ENCODE results near the gene NCK2. TPM values are rescaled to one million over a fixed set of nuclear protein-coding genes. Genes with fewer than 3 reads are reported as not detected.

NCK2 gene
- total RNA-seq, 1 experiment from 2014 or later = 45.4 TPM

DNA sequence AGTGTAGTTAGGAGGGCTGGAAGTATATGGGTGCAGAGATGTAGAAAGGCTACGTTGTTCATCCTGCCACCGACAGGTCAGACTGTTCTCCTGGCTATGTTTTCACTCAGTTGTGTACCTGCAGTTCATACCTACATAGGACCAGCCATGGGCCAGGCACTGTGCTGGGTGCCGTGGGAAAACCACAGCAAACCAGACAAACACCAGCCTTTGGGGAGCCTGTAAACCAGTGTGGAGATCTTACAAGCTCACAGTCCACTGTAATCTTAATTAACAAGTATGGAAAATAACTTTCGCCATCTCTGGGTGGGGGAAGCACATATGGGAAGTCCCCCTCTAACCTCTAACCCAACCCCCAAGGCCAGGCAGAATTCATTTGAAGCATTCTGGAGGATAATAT lies 12.7 kb downstream of the NCK2 start:
- Histone ChIP-seq H2AFZ (ENCODE audit: low read length) (no peak overlapping the region), H4K20me1 (ENCODE audit: low read length) (0 out of 2 replicates have a peak, but pooled peaks cover 6% of the 10 kb centered on the region), H3K4me3 (ENCODE audit: low read length) (no peak overlapping the region), H3K4me1 (ENCODE audit: insufficient read depth, low read length) (no peaks in the 10 kb centered on the region), H3K9me2 (replicated peaks; ENCODE audit: low read length) (no peaks in the 10 kb centered on the region), H3K9ac (ENCODE audit: low read length) (no peak overlapping the region), H3F3A (ENCODE audit: low read length, unreplicated experiment) (no peaks in the 10 kb centered on the region), H3K9me3 (ENCODE audit: low read length) (no peaks in the 10 kb centered on the region), H3K36me3 (ENCODE audit: low read depth, low read length) (no peaks in the 10 kb centered on the region), H3K27ac (ENCODE audit: low read length) (no peak overlapping the region), H3K4me2 (ENCODE audit: low read length) (no peak overlapping the region), H3K79me2 (ENCODE audit: low read length) (peaks cover 70% of the 10 kb centered on the region), H3K27me3 (ENCODE audit: low read length) (no peaks in the 10 kb centered on the region)
- DNase-seq (no peak), ATAC-seq (no peak)
- ChIA-PET POLR2A (ENCODE audit: unreplicated experiment) (no interaction called here), CTCF (no interaction called here)
- no TSS peak for BruUV-seq (replicated peaks)
- TF ChIP-seq, protein P1, sequence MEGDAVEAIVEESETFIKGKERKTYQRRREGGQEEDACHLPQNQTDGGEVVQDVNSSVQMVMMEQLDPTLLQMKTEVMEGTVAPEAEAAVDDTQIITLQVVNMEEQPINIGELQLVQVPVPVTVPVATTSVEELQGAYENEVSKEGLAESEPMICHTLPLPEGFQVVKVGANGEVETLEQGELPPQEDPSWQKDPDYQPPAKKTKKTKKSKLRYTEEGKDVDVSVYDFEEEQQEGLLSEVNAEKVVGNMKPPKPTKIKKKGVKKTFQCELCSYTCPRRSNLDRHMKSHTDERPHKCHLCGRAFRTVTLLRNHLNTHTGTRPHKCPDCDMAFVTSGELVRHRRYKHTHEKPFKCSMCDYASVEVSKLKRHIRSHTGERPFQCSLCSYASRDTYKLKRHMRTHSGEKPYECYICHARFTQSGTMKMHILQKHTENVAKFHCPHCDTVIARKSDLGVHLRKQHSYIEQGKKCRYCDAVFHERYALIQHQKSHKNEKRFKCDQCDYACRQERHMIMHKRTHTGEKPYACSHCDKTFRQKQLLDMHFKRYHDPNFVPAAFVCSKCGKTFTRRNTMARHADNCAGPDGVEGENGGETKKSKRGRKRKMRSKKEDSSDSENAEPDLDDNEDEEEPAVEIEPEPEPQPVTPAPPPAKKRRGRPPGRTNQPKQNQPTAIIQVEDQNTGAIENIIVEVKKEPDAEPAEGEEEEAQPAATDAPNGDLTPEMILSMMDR (conservative IDR thresholded peaks at IDR 0.05; ENCODE audit: low read depth, low read length) = no peak
- no peak for TF ChIP-seq EZH2phosphoT487 (IDR thresholded peaks at IDR 0.05; ENCODE audit: borderline replicate concordance, low read length)
- no peak for TF ChIP-seq EZH2 (IDR thresholded peaks at IDR 0.05; ENCODE audit: low read length, unreplicated experiment)
- intact Hi-C loops (cut with micrococcal nuclease) = no loop called here

DNA sequence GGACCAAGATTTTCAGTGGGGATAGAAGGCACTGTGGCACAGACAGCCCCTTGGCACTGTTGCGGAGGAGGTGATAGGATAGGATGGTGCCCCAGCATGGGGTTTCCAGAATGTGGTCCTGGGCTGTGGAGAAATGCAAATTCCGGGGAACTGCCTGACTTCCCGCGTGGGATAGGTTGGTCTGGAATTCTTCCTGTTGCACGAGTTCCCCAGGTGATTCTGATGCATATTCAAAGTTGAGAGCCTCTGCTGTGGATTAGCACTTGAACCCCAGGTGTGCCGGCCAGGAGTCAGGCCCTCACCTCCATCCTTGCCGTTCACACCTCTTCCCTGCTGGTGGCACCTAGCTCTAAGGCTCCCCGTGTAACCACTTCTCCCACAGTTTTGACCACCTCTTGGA lies 15.5 kb downstream of the NCK2 start:
- DNase-seq = no peak
- no peak for ATAC-seq
- BruUV-seq (replicated peaks) = no TSS peak

More for the DNA sequence above, 15.5 kb downstream of the NCK2 start:
- intact Hi-C loops (cut with micrococcal nuclease) = no loop called here
- ChIA-PET CTCF (no interaction called here), POLR2A (ENCODE audit: unreplicated experiment) (no interaction called here)
- Histone ChIP-seq H3K27ac (ENCODE audit: low read length) (no peak overlapping the region), H3K4me2 (ENCODE audit: low read length) (no peak overlapping the region), H3K79me2 (ENCODE audit: low read length) (peaks cover 51% of the 10 kb centered on the region), H3K36me3 (ENCODE audit: low read depth, low read length) (no peaks in the 10 kb centered on the region), H2AFZ (ENCODE audit: low read length) (no peak overlapping the region), H3K27me3 (ENCODE audit: low read length) (no peaks in the 10 kb centered on the region), H3K9me3 (ENCODE audit: low read length) (no peaks in the 10 kb centered on the region), H4K20me1 (ENCODE audit: low read length) (0 out of 2 replicates have a peak, but pooled peaks cover 9% of the 10 kb centered on the region), H3F3A (ENCODE audit: low read length, unreplicated experiment) (no peaks in the 10 kb centered on the region), H3K4me1 (ENCODE audit: insufficient read depth, low read length) (no peaks in the 10 kb centered on the region), H3K9me2 (replicated peaks; ENCODE audit: low read length) (no peaks in the 10 kb centered on the region), H3K4me3 (ENCODE audit: low read length) (no peak overlapping the region), H3K9ac (ENCODE audit: low read length) (no peak overlapping the region)
- TF ChIP-seq, protein P1 (conservative IDR thresholded peaks at IDR 0.05; ENCODE audit: low read depth, low read length) = no peak
- no peak for TF ChIP-seq EZH2 (IDR thresholded peaks at IDR 0.05; ENCODE audit: low read length, unreplicated experiment)
- TF ChIP-seq EZH2phosphoT487 (IDR thresholded peaks at IDR 0.05; ENCODE audit: borderline replicate concordance, low read length) = no peak
